ENCODE results near the gene SLC12A3.

DNA sequence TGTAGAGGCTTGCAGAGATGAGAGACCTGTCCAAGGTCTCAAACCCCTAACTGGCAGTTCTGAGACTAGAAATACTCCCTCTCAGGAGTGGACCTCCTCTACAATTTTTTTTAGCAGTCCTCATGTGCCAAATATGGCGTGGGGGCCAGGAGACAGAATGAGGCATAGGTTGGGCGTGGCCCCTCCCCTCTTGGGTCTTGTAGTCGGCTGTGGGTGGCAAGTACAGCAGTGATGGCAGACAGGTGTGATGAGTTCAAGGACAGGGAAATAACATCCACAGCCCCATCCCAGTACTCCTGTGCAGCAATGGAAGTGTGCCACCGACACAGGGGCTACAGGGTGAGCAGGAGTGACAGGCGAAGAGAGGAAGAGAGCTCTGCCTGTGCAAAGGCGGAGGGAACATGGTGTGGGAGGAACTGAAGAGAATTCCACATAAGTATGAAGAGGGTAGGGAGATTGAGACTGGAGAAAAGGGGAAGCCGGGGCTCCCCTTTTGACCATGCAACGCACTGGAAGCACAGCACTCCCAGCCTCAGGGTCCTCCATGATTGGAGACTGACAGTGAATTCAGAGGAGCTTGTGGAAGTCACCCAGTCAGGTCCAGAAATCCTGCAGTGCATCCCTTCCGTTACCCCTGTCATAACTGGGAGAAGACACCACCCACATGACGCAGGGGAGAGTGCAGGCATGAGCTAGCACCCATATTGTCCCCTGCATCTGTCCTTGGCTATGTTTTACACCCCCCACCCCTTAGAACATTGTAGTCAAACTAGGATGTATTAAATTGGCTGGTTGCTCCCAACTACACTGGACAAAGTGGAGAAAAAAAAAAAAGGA lies 82.0 kb downstream of the SLC12A3 start:
- TF ChIP-seq, protein P1, sequence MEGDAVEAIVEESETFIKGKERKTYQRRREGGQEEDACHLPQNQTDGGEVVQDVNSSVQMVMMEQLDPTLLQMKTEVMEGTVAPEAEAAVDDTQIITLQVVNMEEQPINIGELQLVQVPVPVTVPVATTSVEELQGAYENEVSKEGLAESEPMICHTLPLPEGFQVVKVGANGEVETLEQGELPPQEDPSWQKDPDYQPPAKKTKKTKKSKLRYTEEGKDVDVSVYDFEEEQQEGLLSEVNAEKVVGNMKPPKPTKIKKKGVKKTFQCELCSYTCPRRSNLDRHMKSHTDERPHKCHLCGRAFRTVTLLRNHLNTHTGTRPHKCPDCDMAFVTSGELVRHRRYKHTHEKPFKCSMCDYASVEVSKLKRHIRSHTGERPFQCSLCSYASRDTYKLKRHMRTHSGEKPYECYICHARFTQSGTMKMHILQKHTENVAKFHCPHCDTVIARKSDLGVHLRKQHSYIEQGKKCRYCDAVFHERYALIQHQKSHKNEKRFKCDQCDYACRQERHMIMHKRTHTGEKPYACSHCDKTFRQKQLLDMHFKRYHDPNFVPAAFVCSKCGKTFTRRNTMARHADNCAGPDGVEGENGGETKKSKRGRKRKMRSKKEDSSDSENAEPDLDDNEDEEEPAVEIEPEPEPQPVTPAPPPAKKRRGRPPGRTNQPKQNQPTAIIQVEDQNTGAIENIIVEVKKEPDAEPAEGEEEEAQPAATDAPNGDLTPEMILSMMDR (IDR thresholded peaks at IDR 0.05) = no peak
- TF ChIP-seq EP300 (IDR thresholded peaks at IDR 0.05) = no peak
